ENCODE results near the gene SH3GL1. TPM values are rescaled to one million over a fixed set of nuclear protein-coding genes. Genes with fewer than 3 reads are reported as not detected.

SH3GL1 gene
- total and polyA plus RNA-seq, 9 of the 15 experiments (the other 6 are each of a cell fraction or from before 2014, with no cell fraction given), result 1.7 to 75.3 (median 25.7) TPM

DNA sequence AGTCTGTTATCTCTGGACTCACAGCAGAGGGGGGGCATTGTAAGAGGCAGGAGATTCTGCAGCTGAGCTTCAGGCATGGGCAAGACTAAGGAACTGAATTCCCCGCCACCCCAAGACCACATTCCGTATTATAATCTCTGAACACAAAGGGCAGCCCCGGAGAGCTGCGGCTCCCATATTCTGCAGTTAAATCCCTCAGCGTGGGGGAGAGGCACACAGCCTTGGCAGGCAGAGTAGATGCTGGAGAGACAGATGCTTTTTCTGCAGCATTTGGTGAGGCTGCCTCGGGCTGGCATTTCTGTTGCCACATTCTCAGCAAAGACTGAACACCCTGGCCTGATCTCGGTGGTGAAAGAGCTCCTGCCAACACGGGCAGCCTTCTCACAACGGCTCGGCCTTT lies 15.0 kb upstream of the SH3GL1 start:
- Histone ChIP-seq H3K4me3 (no peak overlapping the region), H2AFZ (ENCODE audit: low read depth, low read length) (no peak overlapping the region), H3K79me2 (ENCODE audit: control insufficient read depth, insufficient read depth, low read length) (peaks cover 78% of the 10 kb centered on the region), H3K27me3 (ENCODE audit: control insufficient read depth in 2 of 2, insufficient read depth in 2 of 2, low read length in 2 of 2) (no peaks in the 10 kb centered on the region), H3K9me3 (replicated peaks; ENCODE audit: control insufficient read depth, insufficient read depth, low read depth, low read length) (no peaks in the 10 kb centered on the region), H3K9ac (ENCODE audit: insufficient read depth in 1 of 2, low read depth in 2 of 2, low read length in 2 of 2) (peak overlapping the region in 1 of 2 experiments; percentile 79; a peak in 2 of 4 replicates), H3K4me1 (replicated peaks in 1 of 2; ENCODE audit: control insufficient read depth in 2 of 2, insufficient read depth in 2 of 2, low read length in 2 of 2) (peaks cover 4 to 19% of the 10 kb centered on the region in 2 experiments; a peak in 4 of 5 replicates), H4K20me1 (replicated peaks; ENCODE audit: control insufficient read depth, insufficient read depth, low read length) (peaks cover 27% of the 10 kb centered on the region), H3K27ac (ENCODE audit: extremely low read depth, low read depth, low read length) (no peak overlapping the region), H3K9me1 (ENCODE audit: control insufficient read depth, insufficient read depth, low read length) (no peaks in the 10 kb centered on the region), H3K4me2 (ENCODE audit: insufficient read depth, low read length) (no peak overlapping the region), H3K36me3 (ENCODE audit: control insufficient read depth, insufficient read depth, low read length) (peaks cover 92% of the 10 kb centered on the region)
- in situ Hi-C loops (cut with MboI), result no loop called here
- TF ChIP-seq ZNF407 (IDR thresholded peaks at IDR 0.05; ENCODE audit: low read depth), result no peak
- TF ChIP-seq, protein P1, sequence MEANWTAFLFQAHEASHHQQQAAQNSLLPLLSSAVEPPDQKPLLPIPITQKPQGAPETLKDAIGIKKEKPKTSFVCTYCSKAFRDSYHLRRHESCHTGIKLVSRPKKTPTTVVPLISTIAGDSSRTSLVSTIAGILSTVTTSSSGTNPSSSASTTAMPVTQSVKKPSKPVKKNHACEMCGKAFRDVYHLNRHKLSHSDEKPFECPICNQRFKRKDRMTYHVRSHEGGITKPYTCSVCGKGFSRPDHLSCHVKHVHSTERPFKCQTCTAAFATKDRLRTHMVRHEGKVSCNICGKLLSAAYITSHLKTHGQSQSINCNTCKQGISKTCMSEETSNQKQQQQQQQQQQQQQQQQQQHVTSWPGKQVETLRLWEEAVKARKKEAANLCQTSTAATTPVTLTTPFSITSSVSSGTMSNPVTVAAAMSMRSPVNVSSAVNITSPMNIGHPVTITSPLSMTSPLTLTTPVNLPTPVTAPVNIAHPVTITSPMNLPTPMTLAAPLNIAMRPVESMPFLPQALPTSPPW (CRISPR knock-in tag; IDR thresholded peaks at IDR 0.05), result peak; percentile 49; the same call in 1 of the 2 replicates
- ChIA-PET POLR2A (interaction anchor here (0.7 to 4.7 kb wide), 10 partner anchors 8 to 143 kb away, joined by 3 to 28 read pairs (median 4); partner anchors contain the start of gene CHAF1A), CTCF (ENCODE audit: low intra/inter-chr PET ratio) (no interaction called here)
- DNase-seq (ENCODE audit: extremely low read depth in 1 of 4, low spot score in 3 of 4) (no peak), FAIRE-seq (no peak), ATAC-seq (no peak)
- BruUV-seq (replicated peaks), result no TSS peak
- intact Hi-C loops (cut with micrococcal nuclease), result no loop called here
- WGBS (ENCODE audit: insufficient coverage, low coverage, missing lambda C conversion rate), result 93% methylated on average over 10 of the region's 10 CpGs

Data from K562 (cell line).